ENCODE results near the gene AOPEP.
"Not testable (repeated sequence)": the region's sequence is repeated elsewhere in the genome, so short reads cannot be mapped to it uniquely, and the experiment has no call there.

Gene AOPEP

GRCh38 chr9:95017661-95018060 is 291.2 kb downstream of the AOPEP start:
- DNase-seq (ENCODE audit: low read depth, low spot score) = no peak

- DNase-seq (ENCODE audit: low read depth, low spot score) = no peak
Observed at GRCh38 chr9:95018099-95018936, 291.8 kb downstream of the AOPEP start.

GRCh38 chr9:95020644-95021043 is 294.1 kb downstream of the AOPEP start:
- not testable (repeated sequence) for DNase-seq (ENCODE audit: low read depth, low spot score)

- DNase-seq (ENCODE audit: low read depth, low spot score) = no peak
Observed at GRCh38 chr9:95021166-95021886, 294.8 kb downstream of the AOPEP start.

GRCh38 chr9:95022657-95023056 is 296.2 kb downstream of the AOPEP start:
- DNase-seq (ENCODE audit: low read depth, low spot score) = no peak

GRCh38 chr9:95023217-95024003 is 296.9 kb downstream of the AOPEP start:
- no peak for DNase-seq (ENCODE audit: low read depth, low spot score)

GRCh38 chr9:95024097-95024671 is 297.7 kb downstream of the AOPEP start:
- no peak for DNase-seq (ENCODE audit: low read depth, low spot score)

GRCh38 chr9:95025213-95026147 is 299.0 kb downstream of the AOPEP start:
- no peak for DNase-seq (ENCODE audit: low read depth, low spot score)

- DNase-seq (ENCODE audit: low read depth, low spot score) = no peak
Observed at GRCh38 chr9:95026148-95026524, 299.6 kb downstream of the AOPEP start.

GRCh38 chr9:95027914-95028852 is 301.7 kb downstream of the AOPEP start:
- no peak for DNase-seq (ENCODE audit: low read depth, low spot score)

- DNase-seq (ENCODE audit: low read depth, low spot score) = no peak
Observed at GRCh38 chr9:95028853-95029219, 302.3 kb downstream of the AOPEP start.

- no peak for DNase-seq (ENCODE audit: low read depth, low spot score)
Observed at GRCh38 chr9:95029288-95029687, 302.8 kb downstream of the AOPEP start.

- DNase-seq (ENCODE audit: low read depth, low spot score) = no peak
Observed at GRCh38 chr9:95029720-95030119, 303.2 kb downstream of the AOPEP start.

- DNase-seq (ENCODE audit: low read depth, low spot score) = no peak
Observed at GRCh38 chr9:95030344-95030743, 303.8 kb downstream of the AOPEP start.

- no peak for DNase-seq (ENCODE audit: low read depth, low spot score)
Observed at GRCh38 chr9:95030920-95031642, 304.6 kb downstream of the AOPEP start.

GRCh38 chr9:95031711-95032461 is 305.4 kb downstream of the AOPEP start:
- DNase-seq (ENCODE audit: low read depth, low spot score) = no peak

- DNase-seq (ENCODE audit: low read depth, low spot score) = no peak
Observed at GRCh38 chr9:95032580-95033341, 306.3 kb downstream of the AOPEP start.

- DNase-seq (ENCODE audit: low read depth, low spot score) = no peak
Observed at GRCh38 chr9:95035846-95036245, 309.3 kb downstream of the AOPEP start.

All from brain pericyte (primary cell).